ENCODE results near the gene EFHD2. TPM values are rescaled to one million over a fixed set of nuclear protein-coding genes. Genes with fewer than 3 reads are reported as not detected.
A peak's percentile ranks its signal among the peaks of the same experiment; 100 is the strongest.

EFHD2 gene
- total RNA-seq, 1 donor from 2014 or later, result 6.5 TPM

DNA sequence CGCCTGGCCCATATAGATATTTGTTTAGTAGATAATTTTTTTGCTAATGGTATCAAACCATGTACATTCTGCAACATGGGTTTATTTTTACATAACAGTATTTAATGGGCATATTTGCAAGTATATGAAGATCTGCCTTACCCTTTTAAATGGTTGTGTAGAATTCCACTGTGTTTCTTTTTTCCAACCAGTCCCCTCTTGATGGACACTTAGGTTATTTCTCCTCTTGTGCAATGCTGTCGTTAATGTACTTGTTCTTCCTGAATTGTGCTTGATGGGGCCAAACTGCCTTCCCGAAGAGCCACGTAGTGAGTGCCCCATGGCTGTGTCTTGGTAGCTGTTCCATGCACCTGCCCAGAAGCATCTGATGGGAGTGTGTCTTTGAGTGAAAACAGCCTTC is 39.4 kb upstream of the EFHD2 start:
- H3K36me3 Mint-ChIP-seq, result no peaks in the 10 kb centered on the region
- no peaks in the 10 kb centered on the region for H3K36me3 ChIP-seq
- no peak overlapping the region for H3K27ac Mint-ChIP-seq
- H3K9ac ChIP-seq, result no peak overlapping the region
- no peaks in the 10 kb centered on the region for H3K9me3 ChIP-seq (ENCODE audit: low read depth)
- no peak for DNase-seq (ENCODE audit: low spot score)
- no peak overlapping the region for H3K4me3 ChIP-seq
- H3K27me3 ChIP-seq, result no peaks in the 10 kb centered on the region
- peaks cover 38% of the 10 kb centered on the region for H3K4me1 Mint-ChIP-seq
- H4K20me1 ChIP-seq (ENCODE audit: low read depth), result no peaks in the 10 kb centered on the region
- H3F3A ChIP-seq (ENCODE audit: low read depth), result no peaks in the 10 kb centered on the region
- no peak overlapping the region for H3K27ac ChIP-seq
- no peak overlapping the region for H3K4me2 ChIP-seq
- peaks cover 1% of the 10 kb centered on the region for H3K4me1 ChIP-seq
- H3K79me2 ChIP-seq (ENCODE audit: low read depth), result no peaks in the 10 kb centered on the region
- no peak for TF ChIP-seq EZH2phosphoT487 (IDR thresholded peaks at IDR 0.05)
- TF ChIP-seq EZH2 (IDR thresholded peaks at IDR 0.05), result no peak
- TF ChIP-seq, protein P1, sequence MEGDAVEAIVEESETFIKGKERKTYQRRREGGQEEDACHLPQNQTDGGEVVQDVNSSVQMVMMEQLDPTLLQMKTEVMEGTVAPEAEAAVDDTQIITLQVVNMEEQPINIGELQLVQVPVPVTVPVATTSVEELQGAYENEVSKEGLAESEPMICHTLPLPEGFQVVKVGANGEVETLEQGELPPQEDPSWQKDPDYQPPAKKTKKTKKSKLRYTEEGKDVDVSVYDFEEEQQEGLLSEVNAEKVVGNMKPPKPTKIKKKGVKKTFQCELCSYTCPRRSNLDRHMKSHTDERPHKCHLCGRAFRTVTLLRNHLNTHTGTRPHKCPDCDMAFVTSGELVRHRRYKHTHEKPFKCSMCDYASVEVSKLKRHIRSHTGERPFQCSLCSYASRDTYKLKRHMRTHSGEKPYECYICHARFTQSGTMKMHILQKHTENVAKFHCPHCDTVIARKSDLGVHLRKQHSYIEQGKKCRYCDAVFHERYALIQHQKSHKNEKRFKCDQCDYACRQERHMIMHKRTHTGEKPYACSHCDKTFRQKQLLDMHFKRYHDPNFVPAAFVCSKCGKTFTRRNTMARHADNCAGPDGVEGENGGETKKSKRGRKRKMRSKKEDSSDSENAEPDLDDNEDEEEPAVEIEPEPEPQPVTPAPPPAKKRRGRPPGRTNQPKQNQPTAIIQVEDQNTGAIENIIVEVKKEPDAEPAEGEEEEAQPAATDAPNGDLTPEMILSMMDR (IDR thresholded peaks at IDR 0.05), result no peak
- no peaks in the 10 kb centered on the region for H3K9me3 Mint-ChIP-seq
- H2AFZ ChIP-seq (replicated peaks), result no peak overlapping the region
- H3K4me3 Mint-ChIP-seq, result peak overlapping the region; percentile 59
- H3K27me3 Mint-ChIP-seq (ENCODE audit: insufficient read depth, low read depth), result peaks cover 17% of the 10 kb centered on the region

DNA sequence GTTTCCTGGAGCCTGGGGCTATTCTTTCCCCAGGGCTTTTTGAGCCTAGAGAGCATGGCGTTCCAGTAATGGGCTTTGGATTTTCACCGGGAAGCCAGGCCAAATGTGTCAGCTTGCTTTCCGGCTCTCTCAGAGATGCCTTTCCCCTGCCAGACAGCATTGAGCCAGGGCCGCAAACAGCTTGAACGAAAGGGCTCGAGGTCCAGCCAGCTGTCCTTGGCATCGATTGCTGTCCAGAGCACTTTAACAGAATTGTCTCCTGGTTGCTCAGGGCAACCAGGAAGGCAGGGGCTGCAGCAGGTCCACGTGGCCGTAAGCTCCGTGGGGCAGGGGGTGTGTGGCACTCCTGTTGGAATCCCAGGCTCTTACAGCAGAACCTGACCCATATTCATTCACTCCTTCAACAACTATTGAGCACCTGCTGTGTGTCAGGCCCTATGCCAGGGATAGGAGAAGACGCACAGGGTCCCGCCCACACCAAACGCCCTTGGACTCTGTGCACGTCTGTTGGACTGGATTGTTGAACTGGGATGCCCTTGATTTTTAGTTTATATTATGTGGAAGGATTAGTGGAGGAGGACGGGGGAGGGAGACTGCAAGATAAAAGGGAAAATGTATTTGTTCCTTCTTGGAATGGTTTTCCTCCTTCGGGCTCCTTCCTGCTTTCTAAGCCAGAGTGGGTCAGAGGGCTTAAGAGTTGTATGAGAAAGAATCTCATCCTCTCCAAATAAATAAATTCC is 38.7 kb upstream of the EFHD2 start:
- H3K27me3 Mint-ChIP-seq (ENCODE audit: insufficient read depth, low read depth), result peaks cover 14% of the 10 kb centered on the region
- no peak overlapping the region for H3K4me3 ChIP-seq
- no peaks in the 10 kb centered on the region for H3K36me3 Mint-ChIP-seq
- H3K27ac Mint-ChIP-seq, result peak overlapping the region; percentile 68
- TF ChIP-seq, protein P1 (IDR thresholded peaks at IDR 0.05), result no peak
- no peak for TF ChIP-seq EZH2phosphoT487 (IDR thresholded peaks at IDR 0.05)
- TF ChIP-seq EZH2 (IDR thresholded peaks at IDR 0.05), result no peak
- no peaks in the 10 kb centered on the region for H3K9me3 Mint-ChIP-seq
- H3K27me3 ChIP-seq, result no peaks in the 10 kb centered on the region
- H3F3A ChIP-seq (ENCODE audit: low read depth), result no peaks in the 10 kb centered on the region
- DNase-seq (ENCODE audit: low spot score), result no peak
- H3K4me1 ChIP-seq, result no peaks in the 10 kb centered on the region
- H3K4me2 ChIP-seq, result no peak overlapping the region
- H3K4me1 Mint-ChIP-seq, result peaks cover 32% of the 10 kb centered on the region
- no peak overlapping the region for H3K27ac ChIP-seq
- no peak overlapping the region for H3K4me3 Mint-ChIP-seq
- no peaks in the 10 kb centered on the region for H4K20me1 ChIP-seq (ENCODE audit: low read depth)
- H3K9me3 ChIP-seq (ENCODE audit: low read depth), result no peaks in the 10 kb centered on the region
- no peaks in the 10 kb centered on the region for H3K79me2 ChIP-seq (ENCODE audit: low read depth)
- no peak overlapping the region for H2AFZ ChIP-seq (replicated peaks)
- no peak overlapping the region for H3K9ac ChIP-seq
- no peaks in the 10 kb centered on the region for H3K36me3 ChIP-seq

DNA sequence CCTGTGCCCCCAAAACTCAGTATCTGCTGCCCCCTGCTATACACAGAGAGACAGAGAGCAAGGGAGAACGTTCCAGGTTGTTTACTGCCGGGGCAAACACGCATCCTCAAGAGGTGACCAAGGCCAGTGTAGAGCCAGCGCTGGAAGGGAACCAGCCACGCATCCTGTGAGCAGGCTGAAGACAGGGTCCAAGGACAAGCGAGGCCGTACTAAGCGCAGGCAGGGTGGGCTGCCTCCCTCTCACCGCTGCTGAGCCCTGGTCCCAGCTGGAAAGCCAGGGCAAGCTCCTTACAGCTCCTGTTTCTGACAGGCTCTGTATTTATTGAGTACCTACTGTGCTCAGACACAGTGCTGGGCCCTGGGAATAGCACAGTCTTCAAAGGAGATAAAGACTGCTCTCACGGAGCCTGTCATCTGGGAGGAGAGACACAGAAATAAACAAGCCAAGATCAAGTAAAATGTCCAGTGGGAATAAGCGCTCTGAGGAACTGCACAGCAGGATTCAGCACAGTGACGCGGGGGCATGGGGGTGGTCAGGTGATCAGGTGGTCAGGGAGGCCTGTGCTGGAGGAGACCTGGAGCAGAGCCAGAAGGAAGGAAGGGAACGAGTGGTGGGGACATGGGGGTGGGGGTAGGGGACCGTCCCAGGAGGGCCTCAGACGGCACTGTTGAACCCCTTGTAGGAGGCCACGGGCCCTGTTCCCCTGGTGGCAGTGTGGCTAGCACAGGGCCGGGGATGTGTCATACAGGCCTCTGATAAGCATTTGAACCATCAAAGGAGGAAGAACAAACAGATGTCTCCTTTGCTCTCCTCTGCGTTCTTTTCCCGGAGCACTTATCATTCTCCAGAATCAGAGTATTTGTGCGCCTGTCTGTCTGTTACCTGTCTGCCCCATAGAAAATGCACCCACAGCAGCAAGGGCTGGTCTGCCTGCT is 37.8 kb upstream of the EFHD2 start:
- TF ChIP-seq, protein P1 (IDR thresholded peaks at IDR 0.05), result no peak
- no peak for TF ChIP-seq EZH2 (IDR thresholded peaks at IDR 0.05)
- TF ChIP-seq EZH2phosphoT487 (IDR thresholded peaks at IDR 0.05), result no peak
- Histone ChIP-seq H3K79me2 (ENCODE audit: low read depth) (no peaks in the 10 kb centered on the region), H3F3A (ENCODE audit: low read depth) (no peaks in the 10 kb centered on the region), H3K36me3 (no peaks in the 10 kb centered on the region), H3K4me2 (no peak overlapping the region), H4K20me1 (ENCODE audit: low read depth) (no peaks in the 10 kb centered on the region), H3K9me3 (ENCODE audit: low read depth) (no peaks in the 10 kb centered on the region), H2AFZ (replicated peaks) (no peak overlapping the region), H3K27me3 (no peaks in the 10 kb centered on the region), H3K9ac (no peak overlapping the region), H3K27ac (no peak overlapping the region), H3K4me1 (no peaks in the 10 kb centered on the region), H3K4me3 (no peak overlapping the region)
- H3K9me3 Mint-ChIP-seq, result no peaks in the 10 kb centered on the region
- no peak overlapping the region for H3K4me3 Mint-ChIP-seq
- H3K27ac Mint-ChIP-seq, result peak overlapping the region; percentile 68
- peaks cover 34% of the 10 kb centered on the region for H3K4me1 Mint-ChIP-seq
- H3K27me3 Mint-ChIP-seq (ENCODE audit: insufficient read depth, low read depth), result peaks cover 14% of the 10 kb centered on the region
- no peaks in the 10 kb centered on the region for H3K36me3 Mint-ChIP-seq
- DNase-seq (ENCODE audit: low spot score), result no peak
